Calu3 (cell line): Measurements from ENCODE around the gene SPDYE1. TPM values are rescaled to one million over a fixed set of nuclear protein-coding genes. Genes with fewer than 3 reads are reported as not detected.

ENCODE experiments used
- BruUV-seq: library from RNA; stranded (reverse); fragments of 400-500 nt; replicated peaks from 2 replicates; lab custom pipeline; 2021; lab: Mats Ljungman, UMichigan
- CTCF ChIA-PET: fragments of 300-600 bp; sonication (Branson Sonifier 250); formaldehyde crosslinking; loops from one replicate; lab custom pipeline; 2022; ENCODE audit warnings: antibody characterized with exemption; lab: Charles Lee
- DNase-seq: peaks from one replicate; pipeline ENCODE4 v3.0.0; 2022
- H3K27ac Mint-ChIP-seq: one replicate; pipeline ENCODE4 v1.8.0; 2022; ENCODE audit warnings: mixed read lengths; ENCODE audit not compliant: unreplicated experiment
- H3K27me3 Mint-ChIP-seq: one replicate; pipeline ENCODE4 v1.8.0; 2022; ENCODE audit warnings: mixed read lengths; ENCODE audit not compliant: unreplicated experiment
- H3K36me3 Mint-ChIP-seq: one replicate; pipeline ENCODE4 v1.8.0; 2022; ENCODE audit warnings: mild to moderate bottlenecking, moderate library complexity, mixed read lengths; ENCODE audit not compliant: insufficient read depth, unreplicated experiment
- H3K4me1 Mint-ChIP-seq: one replicate; pipeline ENCODE4 v1.8.0; 2022; ENCODE audit warnings: mild to moderate bottlenecking, low read depth, mixed read lengths; ENCODE audit not compliant: unreplicated experiment
- H3K4me3 Mint-ChIP-seq: one replicate; pipeline ENCODE4 v1.8.0; 2022; ENCODE audit warnings: mild to moderate bottlenecking, low read depth, moderate library complexity, mixed read lengths; ENCODE audit not compliant: unreplicated experiment
- H3K9me3 Mint-ChIP-seq: one replicate; pipeline ENCODE4 v1.8.0; 2022; ENCODE audit warnings: low read depth, mixed read lengths; ENCODE audit not compliant: unreplicated experiment
- CTCF ChIP-seq: fragments of 200-600 bp; IDR thresholded peaks from one replicate; pipeline ENCODE4 v1.8.0; 2022; ENCODE audit warnings: antibody characterized with exemption; ENCODE audit not compliant: unreplicated experiment
- intact Hi-C: fragments of 100-400 bp; cut with micrococcal nuclease; formaldehyde crosslinking; loops from one replicate; pipeline ENCODE4 v1.10.0; 2022; ENCODE audit not compliant: unreplicated experiment
- total RNA-seq: library from RNA; stranded (reverse); gene quantifications from 2 replicates; pipeline ENCODE4 v1.2.3, GENCODE V29; 2022

Gene SPDYE1
- total RNA-seq, 1 experiment from 2014 or later, result not detected

GRCh38 chr7:44044315-44045225, 46.9 kb downstream of the SPDYE1 start, which contains the start of gene DBNL:
Gene DBNL, plus strand, starts transcription at chr7:44044702. Its CDS starts 36 bp downstream, at chr7:44044738.
- no TSS peak for BruUV-seq

GRCh38 chr7:44045226-44046014, 47.7 kb downstream of the SPDYE1 start:
- intact Hi-C loops, result loop anchor here (5.0 kb wide), 1 partner anchor 77 kb away; the partner anchor contains the start of gene POLD2
- CTCF ChIA-PET, result no interaction called here
- BruUV-seq, result TSS peak; percentile 31
- Mint-ChIP-seq H3K9me3 (no peaks in the 10 kb centered on the region), H3K27ac (peak overlapping the region; percentile 57), H3K27me3 (no peaks in the 10 kb centered on the region), H3K4me3 (peak overlapping the region; percentile 84), H3K4me1 (peaks cover 68% of the 10 kb centered on the region), H3K36me3 (peaks cover 58% of the 10 kb centered on the region)
- no peak for TF ChIP-seq CTCF
- DNase-seq, result no peak

More at GRCh38 chr7:44044315-44045225, 46.9 kb downstream of the SPDYE1 start, which contains the start of gene DBNL:
- no peaks in the 10 kb centered on the region for H3K27me3 Mint-ChIP-seq
- intact Hi-C loops, result loop anchor here (5.0 kb wide), 1 partner anchor 78 kb away; the partner anchor contains the start of gene POLD2
- CTCF ChIA-PET, result interaction anchor here (0.7 to 1.0 kb wide), 2 partner anchors 25 to 28 kb away, joined by 3 to 4 read pairs; no protein-coding TSS in a partner anchor
- no peaks in the 10 kb centered on the region for H3K9me3 Mint-ChIP-seq
- no peak for TF ChIP-seq CTCF
- H3K4me3 Mint-ChIP-seq, result peak within 1 kb of the TSS; percentile 84
- H3K36me3 Mint-ChIP-seq, result peaks cover 52% of the 10 kb centered on the region
- H3K27ac Mint-ChIP-seq, result peak within 1 kb of the TSS; percentile 57
- peaks cover 59% of the 10 kb centered on the region for H3K4me1 Mint-ChIP-seq
- DNase-seq, result peak; percentile 100

- no TSS peak for BruUV-seq
- peak overlapping the region; percentile 84 for H3K4me3 Mint-ChIP-seq
- no peaks in the 10 kb centered on the region for H3K9me3 Mint-ChIP-seq
- peaks cover 57% of the 10 kb centered on the region for H3K36me3 Mint-ChIP-seq
- no peak for TF ChIP-seq CTCF
- no peak for DNase-seq
- H3K27ac Mint-ChIP-seq, result no peak overlapping the region
- CTCF ChIA-PET, result no interaction called here
- H3K27me3 Mint-ChIP-seq, result no peaks in the 10 kb centered on the region
- intact Hi-C loops, result loop anchor here (5.0 kb wide), 1 partner anchor 76 kb away; the partner anchor contains the start of gene POLD2
- peaks cover 60% of the 10 kb centered on the region for H3K4me1 Mint-ChIP-seq
These were observed 48.8 kb downstream of the SPDYE1 start for GRCh38 chr7:44046321-44047061.
